Aorta (tissue), 5 donors: ENCODE data around the gene ERC2. TPM values are rescaled to one million over a fixed set of nuclear protein-coding genes. Genes with fewer than 3 reads are reported as not detected.

Experiments
- ATAC-seq: fragments of 200-7000 bp; cut with Tn5 transposase; one replicate; pipeline ENCODE4 v1.9.1; 2022; ENCODE audit warnings: moderate library complexity; ENCODE audit not compliant: low FRiP score
- DNase-seq, 2 donors: peaks; one replicate each; pipeline ENCODE4 v3.0.0-alpha.2; 2020
- H3K27ac ChIP-seq, 2 donors: one replicate each; pipeline ENCODE4 v1.5.1; 2013; ENCODE audit warnings: low read length in 2 of 2, mild to moderate bottlenecking in 2 of 2, moderate library complexity in 2 of 2, control low read depth in 1 of 2, inconsistent platforms in 1 of 2, low read depth in 1 of 2
- H3K27me3 ChIP-seq, 2 donors: one replicate each; pipeline ENCODE4 v1.6.1; 2013; ENCODE audit warnings: control low read depth in 1 of 2, low read length in 1 of 2, mild to moderate bottlenecking in 1 of 2, moderate library complexity in 1 of 2; ENCODE audit not compliant: insufficient read depth in 2 of 2, control insufficient read depth in 1 of 2
- H3K36me3 ChIP-seq, 2 donors: one replicate each; pipeline ENCODE4 v1.6.1; 2013; ENCODE audit warnings: control low read depth in 1 of 2, low read length in 1 of 2, mild to moderate bottlenecking in 1 of 2; ENCODE audit not compliant: insufficient read depth in 2 of 2, control insufficient read depth in 1 of 2
- H3K4me1 ChIP-seq, 2 donors: one replicate each; pipeline ENCODE4 v1.6.1; 2013; ENCODE audit warnings: low read length in 2 of 2, control low read depth in 1 of 2, mild to moderate bottlenecking in 1 of 2, moderate library complexity in 1 of 2; ENCODE audit not compliant: insufficient read depth in 2 of 2, control insufficient read depth in 1 of 2
- H3K4me3 ChIP-seq, 2 donors: one replicate each; pipeline ENCODE4 v1.5.1; 2013; ENCODE audit warnings: low read length in 2 of 2, control low read depth in 1 of 2, mild to moderate bottlenecking in 1 of 2
- H3K9me3 ChIP-seq: one replicate; pipeline ENCODE4 v1.6.1; 2013; ENCODE audit warnings: mild to moderate bottlenecking, low read length; ENCODE audit not compliant: control insufficient read depth
- WGBS, 2 donors: extraction: QIAGEN DNeasy Blood & Tissue Kit; methylation state at CpG; one replicate each; pipeline ENCODE4 v1.1.7; 2013; 5-methylcytosine and 5-hydroxymethylcytosine counted together
- intact Hi-C, 2 donors: fragments of 100-400 bp; cut with DNase I; formaldehyde crosslinking; loops; one replicate each; pipeline versions ENCODE4 v1.14.2 to v1.15.0; 2022
- polyA plus RNA-seq, 2 donors: library from polyadenylated mRNA; stranded (reverse); fragments of 200-250 nt; gene quantifications; one replicate each; pipeline ENCODE4 v1.2.3, GENCODE V29; 2013
- total RNA-seq, 2 donors: library from RNA; stranded (reverse); fragmentation: NEBNext Ultra II Directional; extraction: Animal tissue kit (Norgen Biotek cat#: 25700); gene quantifications; one replicate each; pipeline ENCODE4 v1.2.1, GENCODE V29; 2021
- donor health status: healthy with polysubstance abuse.
- donor health status: Bipolar disorder and iron deficiency.
- donor health status: DM: no; HTN: no; CAD: no.
- donor health status: DM: no; HTN: no; CAD: no.
- donor health status: DM: yes; HTN: yes; CAD: no.

Gene ERC2
- total and polyA plus RNA-seq, 4 donors = 0.27 to 0.55 TPM; not detected in 2

DNA sequence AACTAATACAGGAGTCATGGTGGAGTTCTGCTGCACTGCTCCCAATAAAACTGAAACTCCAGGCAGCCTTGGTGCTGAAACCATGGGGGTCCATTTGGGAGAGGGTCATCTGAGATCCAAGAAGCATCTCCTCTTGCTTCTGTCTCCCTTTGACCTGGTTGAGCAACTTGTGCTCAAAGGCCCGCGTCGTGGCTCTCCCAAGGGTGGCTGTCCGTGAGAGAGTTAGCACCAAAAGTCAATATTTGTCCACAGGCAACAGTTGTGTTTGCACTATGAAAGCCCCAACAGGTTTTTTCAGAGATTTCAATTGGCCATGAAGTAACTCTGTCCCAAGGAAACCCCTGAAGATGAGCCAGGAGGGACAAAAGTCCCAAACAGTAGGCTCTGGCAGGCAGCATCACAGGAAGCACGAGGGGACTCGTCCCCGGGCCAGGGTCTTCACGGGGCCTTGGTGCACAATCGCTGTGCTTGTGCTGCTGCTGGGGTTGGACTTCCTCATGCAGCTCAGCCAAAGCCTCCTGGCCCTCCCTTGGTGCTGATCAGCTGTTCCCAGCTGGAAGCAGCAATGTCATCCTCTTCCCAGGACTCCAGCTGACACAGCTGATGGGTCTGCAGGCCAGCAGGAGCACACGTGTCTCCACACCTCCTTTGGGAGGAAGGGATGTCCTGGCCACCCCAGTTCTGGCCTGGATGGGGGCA lies 941.8 kb downstream of the ERC2 start:
- Histone ChIP-seq H3K9me3 (no peaks in the 10 kb centered on the region), H3K27me3 (no peaks in the 10 kb centered on the region), H3K27ac (no peak overlapping the region), H3K36me3 (no peaks in the 10 kb centered on the region), H3K4me3 (no peak overlapping the region), H3K4me1 (peaks cover 0 to 3% of the 10 kb centered on the region in 2 donors)
- DNase-seq (no peak), ATAC-seq (no peak)
- 90 to 95% methylated on average over 10 of the region's 10 CpGs for WGBS, 2 donors
- intact Hi-C loops = no loop called here

- H3K27me3 ChIP-seq = no peaks in the 10 kb centered on the region
- DNase-seq (no peak), ATAC-seq (no peak)
- H3K36me3 ChIP-seq = no peaks in the 10 kb centered on the region
- no peak overlapping the region for H3K27ac ChIP-seq
- WGBS, 2 donors = 94 to 98% methylated on average over 3 of the region's 3 CpGs
- intact Hi-C loops = no loop called here
- H3K4me1 ChIP-seq = peaks cover 0 to 3% of the 10 kb centered on the region in 2 donors
- H3K4me3 ChIP-seq = no peak overlapping the region
- no peaks in the 10 kb centered on the region for H3K9me3 ChIP-seq
Observed at GRCh38 chr3:55525436-55525835, 942.8 kb downstream of the ERC2 start.

- H3K36me3 ChIP-seq = no peaks in the 10 kb centered on the region
- WGBS, 2 donors = 24 to 25% methylated on average over 4 of the region's 4 CpGs
- ATAC-seq (no peak), DNase-seq (no peak)
- H3K27ac ChIP-seq = no peak overlapping the region
- H3K4me3 ChIP-seq = no peak overlapping the region
- no peaks in the 10 kb centered on the region for H3K9me3 ChIP-seq
- no peaks in the 10 kb centered on the region for H3K27me3 ChIP-seq
- peaks cover 0 to 3% of the 10 kb centered on the region in 2 donors for H3K4me1 ChIP-seq
- intact Hi-C loops = no loop called here
Observed at GRCh38 chr3:55524565-55525244, 943.6 kb downstream of the ERC2 start.

DNA sequence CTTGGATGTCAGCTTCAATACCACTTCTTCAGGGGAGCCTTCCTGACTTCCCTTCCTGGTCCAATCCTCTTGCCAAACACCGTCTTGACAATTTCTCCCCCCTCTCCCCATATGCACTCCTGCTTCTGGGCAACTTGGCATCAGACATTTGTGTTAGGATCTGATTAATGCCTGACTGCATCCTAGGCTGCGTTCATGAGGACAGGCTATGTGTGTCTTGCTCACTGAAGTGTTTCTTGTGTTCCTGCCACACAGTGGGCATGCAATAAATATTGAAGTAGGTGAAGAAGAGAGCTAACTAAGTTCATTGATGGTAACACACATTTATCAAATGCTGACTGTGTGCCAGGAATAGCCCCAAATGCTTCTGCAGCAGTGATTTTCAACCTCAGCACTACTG lies 944.8 kb downstream of the ERC2 start:
- intact Hi-C loops = no loop called here
- WGBS, 2 donors = 86 to 87% methylated on average over 2 of the region's 2 CpGs
- Histone ChIP-seq H3K27ac (no peak overlapping the region), H3K9me3 (no peaks in the 10 kb centered on the region), H3K27me3 (no peaks in the 10 kb centered on the region), H3K4me3 (no peak overlapping the region), H3K36me3 (no peaks in the 10 kb centered on the region), H3K4me1 (peaks cover 0 to 3% of the 10 kb centered on the region in 2 donors)
- DNase-seq = no peak
- ATAC-seq = no peak

- WGBS, 2 donors = 94% methylated on average over 6 of the region's 6 CpGs
- Histone ChIP-seq H3K4me1 (peaks cover 0 to 3% of the 10 kb centered on the region in 2 donors), H3K27me3 (no peaks in the 10 kb centered on the region), H3K4me3 (no peak overlapping the region), H3K27ac (no peak overlapping the region), H3K9me3 (no peaks in the 10 kb centered on the region), H3K36me3 (no peaks in the 10 kb centered on the region)
- intact Hi-C loops = no loop called here
- ATAC-seq (no peak), DNase-seq (no peak)
Observed at GRCh38 chr3:55521738-55522421, 946.4 kb downstream of the ERC2 start.

GRCh38 chr3:55521064-55521737 lies 947.1 kb downstream of the ERC2 start:
- Histone ChIP-seq H3K4me3 (no peak overlapping the region), H3K27ac (no peak overlapping the region), H3K27me3 (no peaks in the 10 kb centered on the region), H3K36me3 (no peaks in the 10 kb centered on the region), H3K9me3 (no peaks in the 10 kb centered on the region), H3K4me1 (peaks cover 0 to 3% of the 10 kb centered on the region in 2 donors)
- intact Hi-C loops = no loop called here
- no peak for DNase-seq
- WGBS, 2 donors = 95 to 96% methylated on average over 9 of the region's 9 CpGs
- ATAC-seq = no peak

DNA sequence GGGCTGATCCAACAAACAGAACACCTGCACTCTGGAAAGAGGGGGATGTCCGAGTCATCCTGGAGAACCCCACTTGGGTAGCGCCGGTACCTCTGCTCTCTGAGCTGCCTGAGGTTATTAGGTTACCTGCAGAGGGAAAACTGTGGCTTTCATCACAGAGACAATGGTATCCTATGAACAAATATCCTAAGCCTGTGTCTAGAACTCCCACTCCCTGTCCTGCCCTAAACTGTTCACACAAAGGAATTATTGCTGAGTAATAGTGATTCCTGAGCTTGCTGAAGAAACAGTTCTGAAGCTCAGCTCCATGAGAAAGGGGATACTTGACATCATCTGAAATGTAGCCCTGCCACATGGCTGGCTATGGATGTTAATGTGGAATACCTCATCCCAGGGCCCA lies 949.2 kb downstream of the ERC2 start:
- Histone ChIP-seq H3K4me3 (no peak overlapping the region), H3K27ac (no peak overlapping the region), H3K9me3 (no peaks in the 10 kb centered on the region), H3K27me3 (no peaks in the 10 kb centered on the region), H3K36me3 (no peaks in the 10 kb centered on the region), H3K4me1 (no peaks in the 10 kb centered on the region)
- intact Hi-C loops = no loop called here
- no peak for ATAC-seq
- 83 to 91% methylated on average over 3 of the region's 3 CpGs for WGBS, 2 donors
- no peak for DNase-seq

DNA sequence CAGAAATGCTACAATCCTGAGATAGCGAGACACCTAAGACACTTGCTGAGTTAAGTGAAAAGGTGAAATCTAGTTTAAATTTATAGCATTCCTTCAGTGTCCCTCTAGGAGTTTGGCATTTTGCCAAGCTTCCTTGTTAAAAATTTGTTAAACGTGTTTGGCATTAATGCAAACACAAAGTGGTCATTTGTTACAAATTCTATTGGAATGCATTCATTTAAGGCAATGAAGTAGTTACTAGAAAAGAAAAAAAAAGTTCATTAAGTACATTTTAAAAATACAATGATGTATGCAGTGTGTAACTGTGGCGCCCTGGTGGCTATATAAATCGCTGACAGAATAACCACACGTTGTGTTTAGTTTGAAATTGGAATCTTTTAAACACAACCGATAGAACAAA lies 949.8 kb downstream of the ERC2 start:
- WGBS, 2 donors = 63 to 66% methylated on average over 6 of the region's 6 CpGs
- Histone ChIP-seq H3K36me3 (no peaks in the 10 kb centered on the region), H3K9me3 (no peaks in the 10 kb centered on the region), H3K4me3 (no peak overlapping the region), H3K27me3 (no peaks in the 10 kb centered on the region), H3K4me1 (no peaks in the 10 kb centered on the region), H3K27ac (no peak overlapping the region)
- no peak for DNase-seq
- no peak for ATAC-seq
- intact Hi-C loops = no loop called here
